Measurements from ENCODE around the gene PAX5. TPM values are rescaled to one million over a fixed set of nuclear protein-coding genes. Genes with fewer than 3 reads are reported as not detected.

PAX5 gene
- total and polyA plus RNA-seq, 2 donors (not counting 1 experiment from before 2014, with no cell fraction given), result 196 to 275 TPM

DNA sequence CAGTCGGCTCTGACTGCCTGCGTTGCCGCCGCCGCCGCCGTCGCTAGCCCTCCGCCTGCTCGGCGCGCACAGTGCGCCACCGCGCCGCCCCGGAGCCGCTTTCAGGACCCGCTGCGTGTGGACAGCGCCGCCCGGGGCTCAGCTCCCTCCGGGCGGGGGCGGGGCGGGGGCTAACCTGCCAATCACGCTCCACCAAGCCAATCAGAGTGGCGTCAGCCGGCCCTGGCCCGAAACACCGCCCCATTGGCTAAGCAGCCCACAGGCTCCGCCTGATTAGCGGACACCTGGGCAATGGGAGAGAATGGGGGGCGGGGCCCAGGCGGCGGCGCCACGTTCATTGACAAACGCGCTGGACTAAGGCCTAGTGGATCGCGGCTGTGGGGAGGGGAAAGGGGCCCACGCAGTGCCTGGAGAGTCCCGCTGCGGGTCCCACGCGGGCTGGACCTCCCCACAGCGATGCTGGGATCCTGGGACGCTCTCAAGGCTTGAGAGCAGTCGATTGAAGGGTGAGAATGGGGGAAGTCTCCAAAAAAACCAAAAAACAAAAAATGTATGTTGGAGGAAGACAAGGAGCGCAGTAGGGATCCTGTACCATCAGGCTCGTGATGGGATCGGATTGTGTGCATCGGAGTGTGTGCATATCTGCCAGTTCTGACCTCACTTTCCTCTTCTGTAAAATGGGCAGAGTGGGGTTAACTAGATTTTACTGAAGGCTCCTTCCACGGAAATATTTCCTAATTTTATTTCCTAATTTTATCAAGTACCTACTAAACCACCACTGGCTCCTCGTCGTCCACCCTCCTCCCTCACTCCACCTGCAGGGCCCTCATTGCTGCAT, 6.3 kb downstream of the PAX5 start:
- POLR2A ChIA-PET, result interaction anchor here (0.6 to 4.5 kb wide), 18 partner anchors 10 to 370 kb away, joined by 3 to 57 read pairs (median 5); partner anchors contain the start of gene ZCCHC7
- no peaks in the 10 kb centered on the region for H3K27me3 ChIP-seq (replicated peaks in 1 of 4; ENCODE audit: control extremely low read depth in 1 of 4, control insufficient read depth in 3 of 4, insufficient read depth in 4 of 4, low read length in 3 of 4)
- H3K4me1 ChIP-seq (ENCODE audit: control insufficient read depth in 2 of 2, insufficient read depth in 2 of 2, low read length in 2 of 2), result peaks cover 62 to 81% of the 10 kb centered on the region in 2 donors
- TF ChIP-seq EZH2 (IDR thresholded peaks at IDR 0.05; ENCODE audit: borderline replicate concordance, insufficient read depth, low read depth, low read length, poor library complexity, severe bottlenecking), result no peak
- TF ChIP-seq, protein P1, sequence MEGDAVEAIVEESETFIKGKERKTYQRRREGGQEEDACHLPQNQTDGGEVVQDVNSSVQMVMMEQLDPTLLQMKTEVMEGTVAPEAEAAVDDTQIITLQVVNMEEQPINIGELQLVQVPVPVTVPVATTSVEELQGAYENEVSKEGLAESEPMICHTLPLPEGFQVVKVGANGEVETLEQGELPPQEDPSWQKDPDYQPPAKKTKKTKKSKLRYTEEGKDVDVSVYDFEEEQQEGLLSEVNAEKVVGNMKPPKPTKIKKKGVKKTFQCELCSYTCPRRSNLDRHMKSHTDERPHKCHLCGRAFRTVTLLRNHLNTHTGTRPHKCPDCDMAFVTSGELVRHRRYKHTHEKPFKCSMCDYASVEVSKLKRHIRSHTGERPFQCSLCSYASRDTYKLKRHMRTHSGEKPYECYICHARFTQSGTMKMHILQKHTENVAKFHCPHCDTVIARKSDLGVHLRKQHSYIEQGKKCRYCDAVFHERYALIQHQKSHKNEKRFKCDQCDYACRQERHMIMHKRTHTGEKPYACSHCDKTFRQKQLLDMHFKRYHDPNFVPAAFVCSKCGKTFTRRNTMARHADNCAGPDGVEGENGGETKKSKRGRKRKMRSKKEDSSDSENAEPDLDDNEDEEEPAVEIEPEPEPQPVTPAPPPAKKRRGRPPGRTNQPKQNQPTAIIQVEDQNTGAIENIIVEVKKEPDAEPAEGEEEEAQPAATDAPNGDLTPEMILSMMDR (IDR thresholded peaks at IDR 0.05), result no peak
- no peaks in the 10 kb centered on the region for H3K9me3 Mint-ChIP-seq (ENCODE audit: insufficient read depth)
- CTCF ChIA-PET, result interaction anchor here (0.7 to 9.1 kb wide), 7 partner anchors 10 to 281 kb away, joined by 3 to 162 read pairs (median 6); no protein-coding TSS in a partner anchor
- peaks cover 0 to 38% of the 10 kb centered on the region in 2 experiments for H3K36me3 ChIP-seq (replicated peaks in 1 of 2; ENCODE audit: control extremely low read depth in 1 of 2, control insufficient read depth in 1 of 2, extremely low read depth in 1 of 2, insufficient read depth in 2 of 2, low read length in 1 of 2)
- peaks cover 78% of the 10 kb centered on the region for H3K4me1 Mint-ChIP-seq
- H3K27ac Mint-ChIP-seq, result peak overlapping the region; percentile 96
- peak overlapping the region; percentile 5 to 95 (median 86) for H3K4me3 ChIP-seq (ENCODE audit: control extremely low read depth in 1 of 5, extremely low read depth in 1 of 5, insufficient read depth in 1 of 5, low read depth in 2 of 5, low read length in 4 of 5)
- H3K4me2 ChIP-seq (replicated peaks; ENCODE audit: low read depth, low read length, poor library complexity, severe bottlenecking), result peak overlapping the region; percentile 88
- no peaks in the 10 kb centered on the region for H3K9me3 ChIP-seq (ENCODE audit: control extremely low read depth in 1 of 3, control insufficient read depth in 2 of 3, insufficient read depth in 1 of 3, low read length in 2 of 3)
- peak; percentile 84 for ATAC-seq (ENCODE audit: low read depth)
- H2AFZ ChIP-seq (ENCODE audit: insufficient read depth, low read depth, low read length, poor library complexity, severe bottlenecking), result peak overlapping the region; percentile 24
- WGBS (ENCODE audit: insufficient coverage), result under 1% methylated on average over 55 of the region's 58 CpGs
- intact Hi-C loops (cut with micrococcal nuclease), result loop anchor here (1.0 to 5.0 kb wide), 5 partner anchors 8 to 440 kb away; partner anchors contain the start of gene ZBTB5
- H4K20me1 ChIP-seq (ENCODE audit: control insufficient read depth, insufficient read depth, low read length, poor library complexity, severe bottlenecking), result peaks cover 93% of the 10 kb centered on the region
- DNase-seq, result peak; percentile 99
- H3K27ac ChIP-seq (ENCODE audit: low read length in 2 of 2), result peak overlapping the region; percentile 98 to 100
- peak overlapping the region; percentile 98 for H3K9ac ChIP-seq (ENCODE audit: low read length)
- no peaks in the 10 kb centered on the region for H3K27me3 Mint-ChIP-seq
- H3K79me2 ChIP-seq (ENCODE audit: control insufficient read depth, insufficient read depth, low read length), result peaks cover 100% of the 10 kb centered on the region
- peak overlapping the region; percentile 89 for H3K4me3 Mint-ChIP-seq

Measured in B cell (primary cell).